Activated CD4-positive, alpha-beta memory T cell treated with anti-CD3 and anti-CD28 coated beads, Interleukin-2, amount 10 ng/mL, durations not matched to agents 7 days and 5 days (primary cell): ENCODE data around the gene PIAS4. TPM values are rescaled to one million over a fixed set of nuclear protein-coding genes. Genes with fewer than 3 reads are reported as not detected.
A peak's percentile ranks its signal among the peaks of the same experiment; 100 is the strongest.

ENCODE experiments used
- CTCF ChIA-PET: fragments of 350-600 bp; sonication (Branson Sonifier 250); formaldehyde crosslinking; loops from one replicate; lab custom pipeline; 2021; ENCODE audit warnings: antibody characterized with exemption, inconsistent platforms; lab: Charles Lee
- POLR2A ChIA-PET: fragments of 350-600 bp; sonication (Branson Sonifier 250); formaldehyde crosslinking; loops from one replicate; lab custom pipeline; 2021; ENCODE audit warnings: antibody characterized with exemption; lab: Charles Lee
- DNase-seq: peaks from one replicate; pipeline ENCODE4 v3.0.0-alpha.2; 2020
- H3K27ac Mint-ChIP-seq: one replicate; pipeline ENCODE4 v1.8.0; 2021; ENCODE audit warnings: mild to moderate bottlenecking, mixed read lengths
- H3K27me3 Mint-ChIP-seq: one replicate; pipeline ENCODE4 v1.8.0; 2021; ENCODE audit warnings: mixed read lengths
- H3K36me3 Mint-ChIP-seq: one replicate; pipeline ENCODE4 v1.8.0; 2021; ENCODE audit warnings: low read depth, mixed read lengths
- H3K4me1 Mint-ChIP-seq: one replicate; pipeline ENCODE4 v1.8.0; 2021; ENCODE audit warnings: mixed read lengths
- H3K4me3 Mint-ChIP-seq: one replicate; pipeline ENCODE4 v1.8.0; 2021; ENCODE audit warnings: mild to moderate bottlenecking, mixed read lengths
- H3K9me3 Mint-ChIP-seq: one replicate; pipeline ENCODE4 v1.8.0; 2021; ENCODE audit warnings: mixed read lengths
- total RNA-seq, 2 experiments: library from RNA; stranded (reverse); gene quantifications; one replicate each; pipeline ENCODE4 v1.2.3, GENCODE V29; 2021

Gene PIAS4
- total RNA-seq, 2 experiments from 2014 or later, result 28.6 to 33.2 TPM

GRCh38 chr19:4057931-4058692 is 50.6 kb downstream of the PIAS4 start:
- peaks cover 50% of the 10 kb centered on the region for H3K4me1 Mint-ChIP-seq
- peaks cover 45% of the 10 kb centered on the region for H3K36me3 Mint-ChIP-seq
- H3K27ac Mint-ChIP-seq, result peak overlapping the region; percentile 44
- CTCF ChIA-PET, result interaction anchor here (1.9 kb wide), 1 partner anchor 82 kb away, joined by 8 read pairs; no protein-coding TSS in a partner anchor
- H3K9me3 Mint-ChIP-seq, result no peaks in the 10 kb centered on the region
- POLR2A ChIA-PET, result interaction anchor here (0.9 kb wide), 1 partner anchor 13 kb away, joined by 4 read pairs; no protein-coding TSS in a partner anchor
- no peak overlapping the region for H3K4me3 Mint-ChIP-seq
- no peak for DNase-seq
- H3K27me3 Mint-ChIP-seq, result no peaks in the 10 kb centered on the region

- H3K4me1 Mint-ChIP-seq, result peaks cover 47% of the 10 kb centered on the region
- POLR2A ChIA-PET, result interaction anchor here (0.9 to 1.4 kb wide), 2 partner anchors 14 to 88 kb away, joined by 3 to 4 read pairs; partner anchors contain the start of gene DAPK3
- H3K9me3 Mint-ChIP-seq, result no peaks in the 10 kb centered on the region
Measured at GRCh38 chr19:4058693-4059452, 51.3 kb downstream of the PIAS4 start.

GRCh38 chr19:4059453-4059871 is 51.9 kb downstream of the PIAS4 start:
- Mint-ChIP-seq H3K4me3 (no peak overlapping the region), H3K27ac (peak overlapping the region; percentile 26)

More at GRCh38 chr19:4058693-4059452, 51.3 kb downstream of the PIAS4 start:
- CTCF ChIA-PET, result no interaction called here
- no peak for DNase-seq
- peak overlapping the region; percentile 26 for H3K27ac Mint-ChIP-seq
- no peaks in the 10 kb centered on the region for H3K27me3 Mint-ChIP-seq
- peaks cover 42% of the 10 kb centered on the region for H3K36me3 Mint-ChIP-seq
- no peak overlapping the region for H3K4me3 Mint-ChIP-seq

GRCh38 chr19:4059891-4060620 is 52.5 kb downstream of the PIAS4 start:
- CTCF ChIA-PET, result no interaction called here
- H3K4me3 Mint-ChIP-seq, result peak overlapping the region; percentile 43
- no peaks in the 10 kb centered on the region for H3K9me3 Mint-ChIP-seq
- H3K27me3 Mint-ChIP-seq, result no peaks in the 10 kb centered on the region
- H3K4me1 Mint-ChIP-seq, result peaks cover 48% of the 10 kb centered on the region
- peak; percentile 63 for DNase-seq
- POLR2A ChIA-PET, result interaction anchor here (1.2 to 1.4 kb wide), 3 partner anchors 10 to 89 kb away, joined by 3 read pairs; partner anchors contain the start of gene DAPK3
- H3K36me3 Mint-ChIP-seq, result peaks cover 39% of the 10 kb centered on the region
- peak overlapping the region; percentile 77 for H3K27ac Mint-ChIP-seq

More at GRCh38 chr19:4059453-4059871, 51.9 kb downstream of the PIAS4 start:
- peaks cover 44% of the 10 kb centered on the region for H3K36me3 Mint-ChIP-seq
- no peak for DNase-seq
- no peaks in the 10 kb centered on the region for H3K27me3 Mint-ChIP-seq
- ChIA-PET POLR2A (interaction anchor here (1.4 kb wide), 2 partner anchors 9 to 89 kb away, joined by 3 read pairs; partner anchors contain the start of gene DAPK3), CTCF (no interaction called here)
- peaks cover 48% of the 10 kb centered on the region for H3K4me1 Mint-ChIP-seq
- no peaks in the 10 kb centered on the region for H3K9me3 Mint-ChIP-seq

GRCh38 chr19:4060621-4061177 is 53.2 kb downstream of the PIAS4 start:
- POLR2A ChIA-PET, result interaction anchor here (1.2 to 1.4 kb wide), 2 partner anchors 10 to 29 kb away, joined by 3 read pairs; no protein-coding TSS in a partner anchor
- DNase-seq, result no peak
- no peaks in the 10 kb centered on the region for H3K9me3 Mint-ChIP-seq
- H3K36me3 Mint-ChIP-seq, result peaks cover 32% of the 10 kb centered on the region
- CTCF ChIA-PET, result no interaction called here
- no peaks in the 10 kb centered on the region for H3K27me3 Mint-ChIP-seq
- peaks cover 46% of the 10 kb centered on the region for H3K4me1 Mint-ChIP-seq
- H3K27ac Mint-ChIP-seq, result peak overlapping the region; percentile 77
- peak overlapping the region; percentile 43 for H3K4me3 Mint-ChIP-seq

- Mint-ChIP-seq H3K4me3 (no peak overlapping the region), H3K9me3 (no peaks in the 10 kb centered on the region), H3K4me1 (peaks cover 44% of the 10 kb centered on the region), H3K27me3 (no peaks in the 10 kb centered on the region), H3K36me3 (peaks cover 27% of the 10 kb centered on the region), H3K27ac (peak overlapping the region; percentile 52)
- ChIA-PET CTCF (no interaction called here), POLR2A (interaction anchor here (0.6 to 1.4 kb wide), 3 partner anchors 26 to 42 kb away, joined by 3 to 4 read pairs (median 3); no protein-coding TSS in a partner anchor)
- DNase-seq, result no peak
Measured at GRCh38 chr19:4061178-4061682, 53.7 kb downstream of the PIAS4 start.

- CTCF ChIA-PET, result no interaction called here
- no peak overlapping the region for H3K27ac Mint-ChIP-seq
- H3K27me3 Mint-ChIP-seq, result no peaks in the 10 kb centered on the region
- POLR2A ChIA-PET, result interaction anchor here (0.6 to 1.4 kb wide), 3 partner anchors 27 to 42 kb away, joined by 3 to 4 read pairs (median 3); no protein-coding TSS in a partner anchor
- H3K36me3 Mint-ChIP-seq, result peaks cover 24% of the 10 kb centered on the region
- H3K9me3 Mint-ChIP-seq, result no peaks in the 10 kb centered on the region
- H3K4me1 Mint-ChIP-seq, result peaks cover 44% of the 10 kb centered on the region
- DNase-seq, result no peak
- H3K4me3 Mint-ChIP-seq, result no peak overlapping the region
Measured at GRCh38 chr19:4061683-4062418, 54.3 kb downstream of the PIAS4 start.

- CTCF ChIA-PET, result interaction anchor here (0.8 kb wide), 1 partner anchor 26 kb away, joined by 5 read pairs; no protein-coding TSS in a partner anchor
- Mint-ChIP-seq H3K27me3 (no peaks in the 10 kb centered on the region), H3K36me3 (peaks cover 18% of the 10 kb centered on the region), H3K4me1 (peaks cover 39% of the 10 kb centered on the region), H3K9me3 (no peaks in the 10 kb centered on the region), H3K4me3 (peak overlapping the region; percentile 77), H3K27ac (peak overlapping the region; percentile 10)
- POLR2A ChIA-PET, result interaction anchor here (0.7 to 1.4 kb wide), 2 partner anchors 26 to 41 kb away, joined by 3 to 4 read pairs; no protein-coding TSS in a partner anchor
- no peak for DNase-seq
Measured at GRCh38 chr19:4062419-4063368, 55.2 kb downstream of the PIAS4 start.

- Mint-ChIP-seq H3K4me3 (peak overlapping the region; percentile 77), H3K27me3 (no peaks in the 10 kb centered on the region), H3K4me1 (peaks cover 40% of the 10 kb centered on the region), H3K27ac (peak overlapping the region; percentile 69), H3K9me3 (no peaks in the 10 kb centered on the region), H3K36me3 (peaks cover 17% of the 10 kb centered on the region)
- ChIA-PET CTCF (interaction anchor here (0.8 kb wide), 1 partner anchor 26 kb away, joined by 5 read pairs; no protein-coding TSS in a partner anchor), POLR2A (interaction anchor here (1.1 to 1.8 kb wide), 2 partner anchors 26 to 41 kb away, joined by 4 to 7 read pairs; no protein-coding TSS in a partner anchor)
- no peak for DNase-seq
Measured at GRCh38 chr19:4063369-4064148, 56.0 kb downstream of the PIAS4 start.

- CTCF ChIA-PET, result no interaction called here
- H3K36me3 Mint-ChIP-seq, result peaks cover 17% of the 10 kb centered on the region
- peaks cover 45% of the 10 kb centered on the region for H3K4me1 Mint-ChIP-seq
- no peaks in the 10 kb centered on the region for H3K27me3 Mint-ChIP-seq
- POLR2A ChIA-PET, result interaction anchor here (1.1 to 1.8 kb wide), 2 partner anchors 25 to 41 kb away, joined by 4 to 7 read pairs; no protein-coding TSS in a partner anchor
- H3K9me3 Mint-ChIP-seq, result no peaks in the 10 kb centered on the region
- DNase-seq, result no peak
- peak overlapping the region; percentile 77 for H3K4me3 Mint-ChIP-seq
- H3K27ac Mint-ChIP-seq, result peak overlapping the region; percentile 69
Measured at GRCh38 chr19:4064149-4064495, 56.6 kb downstream of the PIAS4 start.
